ENCODE measurements around the gene MRI1.

DNA sequence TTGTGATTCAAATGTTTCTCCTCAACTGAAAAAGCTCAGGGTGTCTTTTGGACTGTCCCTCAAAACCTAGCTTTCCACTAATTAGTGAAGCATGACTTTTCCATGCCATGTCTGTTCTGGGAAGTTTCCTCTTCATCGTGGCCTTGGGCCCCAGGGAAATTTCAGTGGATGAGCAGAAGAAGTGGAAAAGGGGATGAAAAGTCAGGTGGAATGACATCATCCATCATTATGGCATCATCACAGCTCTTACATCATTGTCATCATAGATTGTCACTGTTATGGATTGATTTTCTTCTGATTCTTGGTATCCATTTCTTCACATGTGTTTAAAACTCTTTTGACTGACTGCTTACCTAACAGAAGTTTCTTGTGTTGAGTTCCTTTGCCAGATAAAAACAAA, 26.2 kb upstream of the MRI1 start:
- TF ChIP-seq POLR2AphosphoS5 (IDR thresholded peaks at IDR 0.05): no peak
- no peak for TF ChIP-seq EP300 (IDR thresholded peaks at IDR 0.05; ENCODE audit: low read depth)
- TF ChIP-seq, protein P1, sequence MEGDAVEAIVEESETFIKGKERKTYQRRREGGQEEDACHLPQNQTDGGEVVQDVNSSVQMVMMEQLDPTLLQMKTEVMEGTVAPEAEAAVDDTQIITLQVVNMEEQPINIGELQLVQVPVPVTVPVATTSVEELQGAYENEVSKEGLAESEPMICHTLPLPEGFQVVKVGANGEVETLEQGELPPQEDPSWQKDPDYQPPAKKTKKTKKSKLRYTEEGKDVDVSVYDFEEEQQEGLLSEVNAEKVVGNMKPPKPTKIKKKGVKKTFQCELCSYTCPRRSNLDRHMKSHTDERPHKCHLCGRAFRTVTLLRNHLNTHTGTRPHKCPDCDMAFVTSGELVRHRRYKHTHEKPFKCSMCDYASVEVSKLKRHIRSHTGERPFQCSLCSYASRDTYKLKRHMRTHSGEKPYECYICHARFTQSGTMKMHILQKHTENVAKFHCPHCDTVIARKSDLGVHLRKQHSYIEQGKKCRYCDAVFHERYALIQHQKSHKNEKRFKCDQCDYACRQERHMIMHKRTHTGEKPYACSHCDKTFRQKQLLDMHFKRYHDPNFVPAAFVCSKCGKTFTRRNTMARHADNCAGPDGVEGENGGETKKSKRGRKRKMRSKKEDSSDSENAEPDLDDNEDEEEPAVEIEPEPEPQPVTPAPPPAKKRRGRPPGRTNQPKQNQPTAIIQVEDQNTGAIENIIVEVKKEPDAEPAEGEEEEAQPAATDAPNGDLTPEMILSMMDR (IDR thresholded peaks at IDR 0.05): no peak
- no peak for TF ChIP-seq POLR2A (IDR thresholded peaks at IDR 0.05)

All from transverse colon (tissue), 4 donors.